Kidney epithelial cell (primary cell): ENCODE measurements around the gene GOSR2. TPM values are rescaled to one million over a fixed set of nuclear protein-coding genes. Genes with fewer than 3 reads are reported as not detected.
"Not testable (repeated sequence)": the region's sequence is repeated elsewhere in the genome, so short reads cannot be mapped to it uniquely, and the experiment has no call there.

Source experiments
- DNase-seq: peaks from one replicate; pipeline ENCODE4 v3.0.0-alpha.2; 2010; ENCODE audit warnings: low read depth
- H3K27me3 ChIP-seq: 2 replicates; pipeline ENCODE4 v1.6.0; 2011; ENCODE audit warnings: low read length; ENCODE audit not compliant: control insufficient read depth, insufficient read depth
- H3K36me3 ChIP-seq: 2 replicates; pipeline ENCODE4 v1.5.1; 2011; ENCODE audit warnings: low read length; ENCODE audit not compliant: control insufficient read depth, insufficient read depth
- H3K4me3 ChIP-seq: 2 replicates; pipeline ENCODE4 v1.5.1; 2011; ENCODE audit warnings: low read depth, mild to moderate bottlenecking, control low read depth, low read length
- CTCF ChIP-seq: IDR thresholded peaks from 2 replicates; pipeline ENCODE4 v1.5.1; 2011; ENCODE audit warnings: mild to moderate bottlenecking, moderate library complexity, low read length, control low read depth, inconsistent platforms; ENCODE audit not compliant: insufficient read depth, poor library complexity, severe bottlenecking
- total RNA-seq: library from RNA; depleted of rRNA; stranded (reverse); fragments of >200 nt; gene quantifications from 2 replicates; pipeline ENCODE4 v1.2.3, GENCODE V29; 2015

Gene GOSR2
- total RNA-seq, 1 donor from 2014 or later, result 37.4 TPM

DNA sequence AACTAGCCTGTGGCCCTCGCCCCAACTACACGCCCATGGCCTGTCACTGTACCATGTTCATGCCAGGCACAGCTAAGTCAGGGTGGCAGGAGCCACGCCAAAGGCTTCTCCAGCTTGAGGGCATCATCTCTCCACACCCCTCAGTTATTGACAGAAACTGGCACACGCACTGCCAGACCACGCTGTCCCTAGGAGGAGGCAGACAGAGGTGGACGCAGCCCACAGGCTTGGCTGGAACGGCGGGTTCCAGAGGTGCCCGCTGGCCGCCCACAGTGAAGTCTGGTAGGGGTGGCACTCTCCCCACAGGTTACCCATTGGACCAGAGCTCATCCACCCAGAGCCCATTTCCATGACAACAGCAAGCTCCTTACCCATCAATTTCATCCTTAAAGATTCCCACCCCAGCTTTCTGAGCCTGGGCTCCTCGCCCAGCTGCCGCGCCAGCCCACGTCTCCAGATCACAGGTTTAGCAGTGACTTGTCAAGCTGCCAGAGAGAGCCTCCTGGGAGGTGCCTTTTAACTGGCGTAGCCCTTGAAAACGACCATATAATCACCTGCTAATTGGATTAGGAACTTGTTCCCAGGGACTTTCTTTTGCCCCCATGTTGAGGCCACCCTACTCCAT is 28.1 kb downstream of the GOSR2 start:
- no peak for TF ChIP-seq CTCF
- DNase-seq, result no peak
- peaks cover 23% of the 10 kb centered on the region for H3K27me3 ChIP-seq
- no peak overlapping the region for H3K4me3 ChIP-seq
- H3K36me3 ChIP-seq, result no peaks in the 10 kb centered on the region

- H3K36me3 ChIP-seq, result no peaks in the 10 kb centered on the region
These were observed 28.7 kb downstream of the GOSR2 start for GRCh38 chr17:46951706-46952105.

GRCh38 chr17:46952115-46952514 is 29.2 kb downstream of the GOSR2 start:
- Histone ChIP-seq H3K4me3 (no peak overlapping the region), H3K27me3 (peaks cover 23% of the 10 kb centered on the region), H3K36me3 (no peaks in the 10 kb centered on the region)
- TF ChIP-seq CTCF, result no peak
- no peak for DNase-seq

More at GRCh38 chr17:46951706-46952105, 28.7 kb downstream of the GOSR2 start:
- peaks cover 23% of the 10 kb centered on the region for H3K27me3 ChIP-seq
- no peak for TF ChIP-seq CTCF
- DNase-seq, result no peak
- H3K4me3 ChIP-seq, result no peak overlapping the region

DNA sequence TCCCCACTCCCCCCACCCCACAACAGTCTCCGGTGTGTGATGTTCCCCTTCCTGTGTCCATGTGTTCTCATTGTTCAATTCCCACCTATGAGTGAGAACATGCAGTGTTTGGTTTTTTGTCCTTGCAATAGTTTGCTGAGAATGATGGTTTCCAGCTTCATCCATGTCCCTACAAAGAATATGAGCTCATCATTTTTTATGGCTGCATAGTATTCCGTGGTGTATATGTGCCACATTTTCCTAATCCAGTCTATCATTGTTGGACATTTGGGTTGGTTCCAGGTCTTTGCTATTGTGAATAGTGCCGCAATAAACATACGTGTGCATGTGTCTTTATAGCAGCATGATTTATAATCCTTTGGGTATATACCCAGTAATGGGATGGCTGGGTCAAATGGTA is 30.2 kb downstream of the GOSR2 start:
- not testable (repeated sequence) for H3K4me3 ChIP-seq, DNase-seq, H3K36me3 ChIP-seq
- H3K27me3 ChIP-seq, result peaks cover 24% of the 10 kb centered on the region

- H3K27me3 ChIP-seq, result peaks cover 9% of the 10 kb centered on the region
- TF ChIP-seq CTCF, result no peak
- H3K4me3 ChIP-seq, result no peak overlapping the region
- no peaks in the 10 kb centered on the region for H3K36me3 ChIP-seq
- DNase-seq, result no peak
These were observed 35.2 kb downstream of the GOSR2 start for GRCh38 chr17:46958041-46958591.

DNA sequence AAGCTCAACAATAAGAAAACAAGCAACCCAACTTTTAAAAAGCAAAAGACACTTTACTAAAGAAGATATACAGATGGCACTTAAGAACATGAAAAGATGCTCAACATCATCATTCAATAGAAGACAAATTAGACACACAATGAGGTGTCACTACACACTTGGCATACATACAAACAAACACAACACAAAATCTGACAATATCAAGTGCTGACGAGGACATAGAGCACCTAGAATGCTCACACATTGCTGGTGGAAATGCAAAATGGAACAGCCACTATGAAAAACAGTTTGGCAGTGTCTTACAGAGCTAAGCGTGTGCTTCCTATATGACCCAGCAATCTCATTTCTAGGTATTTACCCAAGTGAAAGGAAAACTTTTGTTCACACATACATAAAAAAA is 37.2 kb downstream of the GOSR2 start:
- H3K4me3 ChIP-seq, result no peak overlapping the region
- H3K27me3 ChIP-seq, result peaks cover 9% of the 10 kb centered on the region
- no peak for DNase-seq
- TF ChIP-seq CTCF, result no peak
- H3K36me3 ChIP-seq, result no peaks in the 10 kb centered on the region
